ENCODE results near the gene LRP2.

GRCh38 chr2:169185711-169186110, 176.6 kb downstream of the LRP2 start:
- TF ChIP-seq CTCF (IDR thresholded peaks at IDR 0.05) (no peak), ZFX (IDR thresholded peaks at IDR 0.05; ENCODE audit: borderline replicate concordance) (no peak)

Measured in 22Rv1 (cell line).